Measurements from ENCODE around the gene ERCC3. TPM values are rescaled to one million over a fixed set of nuclear protein-coding genes. Genes with fewer than 3 reads are reported as not detected.
A peak's percentile ranks its signal among the peaks of the same experiment; 100 is the strongest.
"Not testable (repeated sequence)": the region's sequence is repeated elsewhere in the genome, so short reads cannot be mapped to it uniquely, and the experiment has no call there.

ERCC3 gene
- total RNA-seq, 1 experiment from 2014 or later = 34.9 TPM

GRCh38 chr2:127217470-127218325 is 76.2 kb downstream of the ERCC3 start:
- no TSS peak for BruUV-seq (replicated peaks)
- Mint-ChIP-seq H3K4me1 (ENCODE audit: insufficient read depth, unreplicated experiment) (peaks cover 12% of the 10 kb centered on the region), H3K4me3 (ENCODE audit: unreplicated experiment) (peak overlapping the region; percentile 74), H3K27me3 (ENCODE audit: insufficient read depth, unreplicated experiment) (no peaks in the 10 kb centered on the region), H3K9me3 (ENCODE audit: unreplicated experiment) (no peaks in the 10 kb centered on the region), H3K27ac (ENCODE audit: low read depth, unreplicated experiment) (peak overlapping the region; percentile 9), H3K36me3 (ENCODE audit: insufficient read depth, unreplicated experiment) (no peaks in the 10 kb centered on the region)
- ChIA-PET POLR2A (interaction anchor here (0.7 to 2.2 kb wide), 5 partner anchors 21 to 309 kb away, joined by 3 to 11 read pairs (median 4); partner anchors contain the start of genes BIN1, ERCC3 and IWS1), CTCF (interaction anchor here (0.6 to 1.6 kb wide), 5 partner anchors 9 to 690 kb away, joined by 3 to 4 read pairs (median 3); no protein-coding TSS in a partner anchor)
- TF ChIP-seq CTCF (IDR thresholded peaks at IDR 0.05; ENCODE audit: unreplicated experiment) = no peak
- intact Hi-C loops (cut with micrococcal nuclease) = no loop called here
- peak; percentile 90 for DNase-seq (ENCODE audit: unreplicated experiment)

GRCh38 chr2:127216593-127216992 is 77.4 kb downstream of the ERCC3 start:
- H3K4me1 Mint-ChIP-seq (ENCODE audit: insufficient read depth, unreplicated experiment) = peaks cover 12% of the 10 kb centered on the region
- CTCF ChIA-PET = interaction anchor here (0.6 to 1.6 kb wide), 3 partner anchors 8 to 92 kb away, joined by 3 to 4 read pairs (median 3); no protein-coding TSS in a partner anchor
- no peaks in the 10 kb centered on the region for H3K36me3 Mint-ChIP-seq (ENCODE audit: insufficient read depth, unreplicated experiment)
- intact Hi-C loops (cut with micrococcal nuclease) = no loop called here
- no TSS peak for BruUV-seq (replicated peaks)
- H3K4me3 Mint-ChIP-seq (ENCODE audit: unreplicated experiment) = no peak overlapping the region
- TF ChIP-seq CTCF (IDR thresholded peaks at IDR 0.05; ENCODE audit: unreplicated experiment) = no peak
- DNase-seq (ENCODE audit: unreplicated experiment) = no peak
- H3K27ac Mint-ChIP-seq (ENCODE audit: low read depth, unreplicated experiment) = no peak overlapping the region
- H3K27me3 Mint-ChIP-seq (ENCODE audit: insufficient read depth, unreplicated experiment) = no peaks in the 10 kb centered on the region
- no peaks in the 10 kb centered on the region for H3K9me3 Mint-ChIP-seq (ENCODE audit: unreplicated experiment)
- POLR2A ChIA-PET = interaction anchor here (2.2 kb wide), 1 partner anchor 77 kb away, joined by 11 read pairs; the partner anchor contains the start of gene ERCC3

GRCh38 chr2:127216095-127216494 is 77.8 kb downstream of the ERCC3 start:
- Mint-ChIP-seq H3K4me1 (ENCODE audit: insufficient read depth, unreplicated experiment) (peaks cover 12% of the 10 kb centered on the region), H3K27me3 (ENCODE audit: insufficient read depth, unreplicated experiment) (no peaks in the 10 kb centered on the region), H3K27ac (ENCODE audit: low read depth, unreplicated experiment) (no peak overlapping the region), H3K4me3 (ENCODE audit: unreplicated experiment) (no peak overlapping the region), H3K36me3 (ENCODE audit: insufficient read depth, unreplicated experiment) (no peaks in the 10 kb centered on the region), H3K9me3 (ENCODE audit: unreplicated experiment) (no peaks in the 10 kb centered on the region)
- TF ChIP-seq CTCF (IDR thresholded peaks at IDR 0.05; ENCODE audit: unreplicated experiment) = no peak
- no TSS peak for BruUV-seq (replicated peaks)
- intact Hi-C loops (cut with micrococcal nuclease) = no loop called here
- DNase-seq (ENCODE audit: unreplicated experiment) = no peak
- ChIA-PET CTCF (no interaction called here), POLR2A (interaction anchor here (2.2 kb wide), 1 partner anchor 78 kb away, joined by 11 read pairs; the partner anchor contains the start of gene ERCC3)

GRCh38 chr2:127214201-127214600 is 79.7 kb downstream of the ERCC3 start:
- DNase-seq (ENCODE audit: unreplicated experiment); H3K27ac Mint-ChIP-seq (ENCODE audit: low read depth, unreplicated experiment); CTCF ChIA-PET; H3K9me3 Mint-ChIP-seq (ENCODE audit: unreplicated experiment); H3K27me3 Mint-ChIP-seq (ENCODE audit: insufficient read depth, unreplicated experiment); intact Hi-C loops (cut with micrococcal nuclease); H3K4me3 Mint-ChIP-seq (ENCODE audit: unreplicated experiment); POLR2A ChIA-PET; H3K36me3 Mint-ChIP-seq (ENCODE audit: insufficient read depth, unreplicated experiment); BruUV-seq (replicated peaks): not testable (repeated sequence)
- H3K4me1 Mint-ChIP-seq (ENCODE audit: insufficient read depth, unreplicated experiment) = peaks cover 12% of the 10 kb centered on the region

Data from MCF 10A (cell line).